Thyroid gland (tissue), 4 donors: ENCODE data around the gene TST.

Experiments used
- POLR2A ChIP-seq, 2 donors: fragments of 450-650 bp; IDR thresholded peaks; one replicate each; pipeline ENCODE4 v1.6.1; 2017; ENCODE audit warnings: antibody characterized with exemption in 2 of 2, mild to moderate bottlenecking in 2 of 2, moderate library complexity in 1 of 2
- TF ChIP-seq, protein P1 (sequence below), 6 experiments: fragments of 200-600 bp in 3 of 6; fragments of 450-650 bp in 3 of 6; sonication (generic) in 3 of 6; IDR thresholded peaks; one replicate each; pipeline ENCODE4 v1.5.1; 2016 to 2019; ENCODE audit warnings: antibody characterized with exemption in 6 of 6, mild to moderate bottlenecking in 2 of 6, inconsistent platforms in 1 of 6, moderate library complexity in 1 of 6

DNA sequence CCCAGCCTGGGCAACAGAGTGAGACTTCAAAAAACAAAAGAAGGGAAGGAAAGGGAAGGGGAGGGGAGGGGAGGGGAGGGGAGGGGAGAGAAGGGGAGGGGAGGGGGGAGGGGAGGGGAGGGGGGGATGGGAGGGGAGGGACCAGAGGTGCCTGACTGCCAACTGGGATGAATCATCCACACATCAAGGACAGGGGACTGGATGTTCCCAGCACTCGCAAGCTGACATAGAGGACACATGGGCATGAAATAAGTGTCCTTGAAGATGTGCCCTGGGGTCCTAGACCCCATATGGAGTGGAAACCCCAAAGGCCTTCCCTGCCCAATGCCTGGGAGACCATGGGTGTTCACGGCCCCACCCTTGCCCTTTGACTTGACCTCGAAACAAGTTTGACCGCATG, 19.8 kb downstream of the TST start:
- TF ChIP-seq, protein P1, sequence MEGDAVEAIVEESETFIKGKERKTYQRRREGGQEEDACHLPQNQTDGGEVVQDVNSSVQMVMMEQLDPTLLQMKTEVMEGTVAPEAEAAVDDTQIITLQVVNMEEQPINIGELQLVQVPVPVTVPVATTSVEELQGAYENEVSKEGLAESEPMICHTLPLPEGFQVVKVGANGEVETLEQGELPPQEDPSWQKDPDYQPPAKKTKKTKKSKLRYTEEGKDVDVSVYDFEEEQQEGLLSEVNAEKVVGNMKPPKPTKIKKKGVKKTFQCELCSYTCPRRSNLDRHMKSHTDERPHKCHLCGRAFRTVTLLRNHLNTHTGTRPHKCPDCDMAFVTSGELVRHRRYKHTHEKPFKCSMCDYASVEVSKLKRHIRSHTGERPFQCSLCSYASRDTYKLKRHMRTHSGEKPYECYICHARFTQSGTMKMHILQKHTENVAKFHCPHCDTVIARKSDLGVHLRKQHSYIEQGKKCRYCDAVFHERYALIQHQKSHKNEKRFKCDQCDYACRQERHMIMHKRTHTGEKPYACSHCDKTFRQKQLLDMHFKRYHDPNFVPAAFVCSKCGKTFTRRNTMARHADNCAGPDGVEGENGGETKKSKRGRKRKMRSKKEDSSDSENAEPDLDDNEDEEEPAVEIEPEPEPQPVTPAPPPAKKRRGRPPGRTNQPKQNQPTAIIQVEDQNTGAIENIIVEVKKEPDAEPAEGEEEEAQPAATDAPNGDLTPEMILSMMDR (IDR thresholded peaks at IDR 0.05), result no peak
- TF ChIP-seq POLR2A (IDR thresholded peaks at IDR 0.05), result no peak
